HG02840 (cell line): ENCODE data around the gene C19orf81.

ENCODE experiments used
- ATAC-seq: cut with Tn5 transposase; IDR thresholded peaks from one replicate; pipeline ENCODE4 v1.9.1; 2021; ENCODE audit warnings: mild to moderate bottlenecking, moderate library complexity, moderate number of reproducible peaks; ENCODE audit not compliant: unreplicated experiment, low FRiP score

The C19orf81 gene

GRCh38 chr19:50676625-50677197, 27.5 kb downstream of the C19orf81 start:
- ATAC-seq = no peak

- no peak for ATAC-seq
Observed at GRCh38 chr19:50677636-50678035, 28.4 kb downstream of the C19orf81 start.

GRCh38 chr19:50678323-50678722, 29.1 kb downstream of the C19orf81 start:
- ATAC-seq = no peak

DNA sequence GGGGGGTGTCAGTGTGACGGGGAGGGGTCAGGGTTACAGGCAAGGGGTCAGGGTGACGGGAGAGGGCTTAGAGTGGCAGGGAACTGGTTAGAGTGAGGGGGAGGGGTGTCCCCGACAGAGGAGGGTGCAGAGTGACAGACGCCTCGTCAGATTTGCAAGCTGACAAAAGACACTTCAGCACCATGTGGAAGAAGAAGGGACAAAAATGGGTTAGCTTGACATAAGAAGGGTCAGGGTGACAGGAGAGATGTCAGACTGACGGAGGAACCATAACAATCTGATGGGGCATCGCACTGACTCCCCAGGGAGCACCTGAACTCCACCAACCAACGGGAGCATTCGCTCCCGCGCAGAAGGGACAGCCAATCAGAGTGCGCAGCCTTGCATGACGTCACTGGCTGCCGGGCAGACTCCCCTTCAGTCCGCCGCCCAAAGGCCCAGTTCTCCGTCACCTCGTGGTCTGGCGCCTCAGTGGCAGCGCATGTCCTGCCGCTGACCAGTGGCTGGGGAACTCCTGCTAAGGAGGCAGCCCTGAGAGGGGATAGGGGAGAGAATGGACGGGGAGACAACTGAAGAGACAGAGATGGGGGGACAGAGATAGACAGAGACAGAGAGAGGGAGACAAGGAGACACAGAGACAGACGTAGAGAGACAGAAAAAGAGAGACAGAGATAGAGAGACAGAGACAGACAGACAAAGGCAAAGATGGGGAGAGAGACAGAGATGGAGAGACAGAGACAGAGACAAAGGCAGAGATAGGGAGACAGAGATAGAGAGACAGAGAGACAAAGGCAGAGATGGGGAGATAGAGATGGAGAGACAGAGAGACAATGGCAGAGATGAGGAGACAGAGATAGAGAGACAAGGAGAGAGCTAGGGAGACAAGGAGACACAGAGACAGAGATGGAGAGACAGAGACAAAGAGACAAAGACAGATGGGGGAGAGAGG, 30.2 kb downstream of the C19orf81 start:
- ATAC-seq = no peak

DNA sequence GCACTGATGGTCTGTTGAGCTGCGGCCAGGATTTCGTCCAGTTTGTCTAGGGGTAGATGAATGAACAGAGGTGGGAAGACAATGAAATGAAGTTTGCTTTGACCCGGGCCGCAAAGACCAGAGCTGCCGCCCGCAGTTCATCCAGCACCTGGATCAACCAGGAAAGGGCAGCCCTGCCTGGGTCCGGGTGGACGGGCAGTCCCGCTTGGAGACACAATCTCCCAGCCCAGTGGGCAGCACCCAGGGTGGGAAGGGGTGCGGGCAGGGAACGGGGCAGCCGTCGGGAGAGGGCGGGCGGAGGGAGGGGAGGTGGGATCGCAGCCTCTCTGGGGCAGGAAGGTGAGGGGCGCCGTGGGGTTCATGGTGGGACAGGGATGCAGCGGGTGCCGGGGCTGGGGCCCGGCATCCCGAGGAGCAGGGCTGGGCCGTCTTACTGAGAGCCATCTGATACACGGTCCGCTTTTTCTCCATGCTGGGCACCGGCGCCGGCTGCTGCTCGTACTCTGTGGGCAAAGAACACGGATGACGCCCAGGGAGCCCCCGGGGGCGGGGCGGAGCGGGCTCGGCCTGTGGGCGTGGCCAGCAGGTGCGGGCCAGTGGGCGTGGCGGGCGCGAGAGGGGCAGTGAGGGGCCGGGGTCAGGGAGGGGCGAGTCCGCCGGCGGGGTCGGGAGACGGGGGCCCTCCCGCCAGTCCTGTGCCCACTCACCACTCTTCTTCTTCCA, 37.2 kb downstream of the C19orf81 start:
- ATAC-seq = no peak

DNA sequence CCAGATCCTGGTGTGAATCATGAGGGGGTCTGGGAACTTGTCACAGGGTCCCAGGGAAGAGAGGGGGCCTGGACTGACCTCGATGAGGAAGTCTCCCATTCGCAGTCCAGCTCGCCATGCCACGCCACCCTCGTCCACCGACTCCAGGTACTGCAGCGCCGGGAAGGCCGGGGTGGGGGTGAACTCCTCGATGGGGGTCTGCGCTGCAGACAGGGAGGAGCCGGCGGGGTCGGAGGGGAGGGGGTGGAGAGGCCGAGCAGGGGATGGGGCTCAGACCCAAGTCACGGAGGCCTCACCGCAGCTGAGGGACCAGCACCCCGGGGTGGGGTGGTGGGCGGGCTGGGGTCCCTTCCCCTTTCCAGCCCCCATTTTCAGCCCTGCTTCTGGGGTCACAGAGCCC, 39.5 kb downstream of the C19orf81 start:
- no peak for ATAC-seq

GRCh38 chr19:50690439-50690838, 41.2 kb downstream of the C19orf81 start:
- ATAC-seq = no peak

DNA sequence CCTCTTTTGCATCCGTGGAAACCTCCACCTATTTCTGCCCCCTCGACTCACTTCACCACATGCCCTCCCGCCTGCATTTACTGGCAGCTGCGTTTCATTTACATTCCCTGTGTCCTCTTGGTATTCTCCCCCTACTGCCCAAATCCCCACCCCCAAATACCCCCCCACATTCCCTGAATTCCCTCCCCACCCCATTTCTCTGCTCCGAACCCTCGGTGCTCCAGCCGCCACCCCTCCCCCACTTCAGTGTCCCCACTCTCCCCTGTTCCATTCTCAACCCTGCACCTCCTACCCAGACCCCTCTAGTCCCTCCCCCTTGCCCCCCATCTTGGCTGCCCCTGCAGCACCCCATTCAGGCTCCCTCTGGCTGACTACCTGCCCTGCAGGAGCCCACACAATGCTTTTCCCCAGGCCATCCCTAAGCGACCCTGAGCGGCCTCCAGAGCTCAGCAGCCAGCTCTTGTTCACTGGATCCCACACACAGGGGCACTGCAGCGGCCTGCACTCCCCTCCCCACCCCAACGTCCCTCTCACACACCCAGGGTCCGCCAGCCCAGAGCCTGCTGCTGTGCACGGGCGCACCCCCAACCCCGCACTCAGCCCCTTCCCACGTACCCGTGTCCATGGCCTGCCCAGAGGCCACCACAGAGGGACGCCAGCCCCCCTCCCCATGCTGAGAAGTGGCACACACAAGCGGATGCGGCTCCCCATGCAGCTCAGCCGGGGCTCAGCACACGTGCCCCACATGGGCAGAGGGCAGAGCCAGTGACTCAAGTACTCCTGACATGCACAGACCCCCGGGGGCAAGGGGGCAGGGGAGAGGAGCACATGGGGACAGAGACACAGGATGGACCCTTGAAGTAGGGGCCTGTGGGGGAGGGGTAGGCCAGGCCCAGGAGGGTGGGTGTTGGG, 44.1 kb downstream of the C19orf81 start:
- ATAC-seq = no peak

- ATAC-seq = no peak
Observed at GRCh38 chr19:50694815-50695145, 45.5 kb downstream of the C19orf81 start.

GRCh38 chr19:50695251-50696093, 46.2 kb downstream of the C19orf81 start:
- ATAC-seq = no peak

- ATAC-seq = no peak
Observed at GRCh38 chr19:50696094-50696483, 46.8 kb downstream of the C19orf81 start.

DNA sequence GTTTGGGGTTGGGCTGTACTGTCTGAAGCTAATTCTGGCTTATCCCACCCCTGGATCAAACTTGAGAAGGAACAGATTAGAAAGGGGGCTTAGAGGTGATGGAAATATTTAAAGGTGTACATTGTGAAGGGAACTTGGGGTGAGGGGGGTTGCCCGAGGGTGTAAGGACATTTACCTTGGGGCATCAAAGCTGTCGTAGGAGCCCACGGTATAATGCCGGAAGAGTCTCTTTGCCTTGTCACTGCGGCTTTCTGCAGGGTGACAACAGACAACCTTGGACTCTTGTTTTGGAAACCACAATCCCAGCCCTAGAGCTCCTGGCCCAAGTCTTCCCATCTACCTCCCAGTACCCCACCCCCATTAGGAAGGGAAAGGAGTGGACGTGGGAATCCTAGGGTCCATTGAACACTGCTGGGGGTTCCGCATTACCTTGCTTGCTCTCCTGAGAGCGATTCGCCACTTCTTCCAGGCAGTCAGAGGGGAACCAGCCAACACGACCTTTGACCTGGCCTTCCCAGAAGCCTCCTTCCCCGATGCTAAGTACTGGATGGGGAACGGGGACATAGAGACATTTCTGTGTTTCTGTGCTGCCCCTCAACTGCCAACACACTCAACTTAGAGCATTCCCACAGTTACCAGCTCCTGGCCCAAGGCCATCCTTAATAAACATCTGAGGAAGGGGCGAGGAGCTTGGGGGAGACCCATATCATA, 48.3 kb downstream of the C19orf81 start:
- no peak for ATAC-seq

DNA sequence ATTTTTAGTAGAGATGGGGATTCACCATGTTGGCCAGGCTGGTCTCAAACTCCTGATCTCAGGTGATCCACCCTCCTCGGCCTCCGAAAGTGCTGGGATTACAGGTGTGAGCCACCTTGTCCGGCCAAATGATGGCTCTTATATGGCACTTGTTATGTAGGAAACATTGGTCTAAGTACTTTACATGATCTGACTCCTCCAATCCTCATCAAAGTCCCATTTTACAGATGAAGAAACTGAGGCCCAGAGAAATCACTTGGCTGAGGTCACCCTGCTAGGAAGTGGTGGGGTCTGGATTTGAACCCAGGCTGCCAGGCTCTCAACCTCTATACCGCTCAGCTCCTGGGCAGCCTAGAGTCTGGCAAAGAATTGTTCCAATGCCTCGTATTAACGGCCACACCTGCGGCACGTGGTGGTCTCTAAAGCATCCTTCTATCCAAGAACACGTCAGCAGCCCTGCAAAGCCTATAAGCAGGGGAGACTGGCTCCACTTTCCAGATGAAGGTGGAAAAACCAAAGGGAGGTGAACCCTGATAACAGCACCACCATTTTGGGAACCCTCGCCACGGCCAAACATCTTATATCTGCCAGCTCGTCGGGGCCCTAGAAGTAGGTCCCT, 52.2 kb downstream of the C19orf81 start:
- ATAC-seq = no peak

- ATAC-seq = no peak
Observed at GRCh38 chr19:50702158-50702870, 53.1 kb downstream of the C19orf81 start.

DNA sequence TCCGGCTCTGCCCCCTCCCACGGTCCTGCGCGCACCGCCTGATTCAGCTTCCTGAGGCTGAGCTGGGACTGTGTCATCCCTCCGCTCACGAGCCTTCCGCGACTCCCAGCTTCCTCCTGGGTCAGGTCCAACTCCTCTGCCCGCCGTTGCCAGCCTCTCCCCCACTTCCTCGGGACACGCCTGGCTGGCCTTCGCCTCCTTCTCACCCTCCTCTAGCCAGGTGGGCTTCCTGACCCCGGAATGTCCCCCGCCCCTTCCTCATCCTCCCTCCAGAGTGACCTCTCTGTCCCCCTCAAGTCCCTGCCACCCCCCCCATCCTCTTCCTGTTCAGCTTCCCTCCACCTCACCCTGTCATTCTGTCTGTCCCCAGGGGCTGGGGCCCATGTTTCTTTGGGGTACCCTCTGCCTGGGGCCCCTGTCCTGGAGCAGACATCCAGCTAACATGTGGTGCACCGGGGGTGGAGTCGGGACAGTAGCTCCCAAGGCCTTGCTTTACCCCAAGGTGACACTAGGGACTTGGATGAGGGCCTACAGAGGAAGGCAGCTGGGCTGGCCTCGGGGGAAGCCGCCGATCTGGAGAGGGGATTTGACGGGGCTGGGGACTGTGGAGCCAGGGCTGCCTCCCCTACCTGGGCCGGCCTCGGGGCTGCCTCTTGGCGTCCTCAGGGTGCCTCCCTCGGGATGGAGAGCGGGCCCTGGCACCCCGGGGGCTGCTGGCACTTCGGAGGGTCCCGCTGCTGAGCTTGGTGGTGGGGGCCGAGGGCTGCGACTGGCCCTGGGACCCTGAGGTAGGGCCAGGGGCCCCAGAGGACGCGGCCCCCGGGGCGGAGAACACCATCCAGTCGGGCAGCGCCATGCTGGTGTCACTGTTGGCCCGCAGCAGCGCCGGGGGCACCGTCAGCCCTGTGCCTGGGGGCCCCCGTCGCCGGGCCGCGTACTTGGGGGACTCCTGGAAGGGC, 53.9 kb downstream of the C19orf81 start:
- no peak for ATAC-seq

- ATAC-seq = no peak
Observed at GRCh38 chr19:50703915-50704796, 54.9 kb downstream of the C19orf81 start.
